GM19035 (cell line): ENCODE results near the gene SIGLEC7.
"Not testable (repeated sequence)": the region's sequence is repeated elsewhere in the genome, so short reads cannot be mapped to it uniquely, and the experiment has no call there.

Experiments
- ATAC-seq: cut with Tn5 transposase; IDR thresholded peaks from one replicate; pipeline ENCODE4 v1.9.1; 2021; ENCODE audit not compliant: unreplicated experiment

SIGLEC7 gene

GRCh38 chr19:51137792-51138425, 4.2 kb upstream of the SIGLEC7 start:
- ATAC-seq: no peak

GRCh38 chr19:51138549-51138979, 3.5 kb upstream of the SIGLEC7 start:
- ATAC-seq: no peak

- no peak for ATAC-seq
Observed at GRCh38 chr19:51139299-51140014, 2.6 kb upstream of the SIGLEC7 start.

- ATAC-seq: no peak
Observed at GRCh38 chr19:51140441-51140840, 1.7 kb upstream of the SIGLEC7 start.

GRCh38 chr19:51141181-51141580, 920 bp upstream of the SIGLEC7 start:
- ATAC-seq: no peak

GRCh38 chr19:51142809-51143475, 841 bp downstream of the SIGLEC7 start:
- ATAC-seq: not testable (repeated sequence)

- ATAC-seq: no peak
Observed at GRCh38 chr19:51143486-51143885, 1.4 kb downstream of the SIGLEC7 start.

GRCh38 chr19:51144482-51145045, 2.5 kb downstream of the SIGLEC7 start:
- no peak for ATAC-seq

GRCh38 chr19:51145916-51146493, 3.9 kb downstream of the SIGLEC7 start:
- no peak for ATAC-seq

- no peak for ATAC-seq
Observed at GRCh38 chr19:51146751-51147150, 4.7 kb downstream of the SIGLEC7 start.

- ATAC-seq: no peak
Observed at GRCh38 chr19:51147663-51148062, 5.6 kb downstream of the SIGLEC7 start.

GRCh38 chr19:51148580-51148979, 6.5 kb downstream of the SIGLEC7 start:
- ATAC-seq: no peak

GRCh38 chr19:51150627-51151026, 8.5 kb downstream of the SIGLEC7 start:
- ATAC-seq: no peak

GRCh38 chr19:51156710-51157109, 14.6 kb downstream of the SIGLEC7 start:
- no peak for ATAC-seq

- no peak for ATAC-seq
Observed at GRCh38 chr19:51157265-51157664, 15.2 kb downstream of the SIGLEC7 start.

- ATAC-seq: no peak
Observed at GRCh38 chr19:51158474-51159129, 16.5 kb downstream of the SIGLEC7 start.

GRCh38 chr19:51159656-51160055, 17.6 kb downstream of the SIGLEC7 start:
- no peak for ATAC-seq

GRCh38 chr19:51161266-51161665, 19.2 kb downstream of the SIGLEC7 start:
- ATAC-seq: no peak

- no peak for ATAC-seq
Observed at GRCh38 chr19:51161867-51162496, 19.9 kb downstream of the SIGLEC7 start.

GRCh38 chr19:51163257-51163656, 21.2 kb downstream of the SIGLEC7 start:
- ATAC-seq: no peak
